ENCODE measurements around the gene MARCHF6. TPM values are rescaled to one million over a fixed set of nuclear protein-coding genes. Genes with fewer than 3 reads are reported as not detected.

MARCHF6 gene
- total RNA-seq, 1 experiment from 2014 or later = 117 TPM

GRCh38 chr5:10306114-10306513, 47.4 kb upstream of the MARCHF6 start (continued):
- TF ChIP-seq NFYB (CRISPR knock-in tag; conservative IDR thresholded peaks at IDR 0.05; ENCODE audit: low read depth) (no peak), ATF1 (CRISPR knock-in tag; IDR thresholded peaks at IDR 0.05) (no peak)

- peaks cover 30% of the 10 kb centered on the region for H3K4me1 Mint-ChIP-seq
- no peak overlapping the region for H3K27ac Mint-ChIP-seq
- ChIA-PET CTCF (no interaction called here), POLR2A (no interaction called here)
- TF ChIP-seq USF2 (CRISPR knock-in tag; IDR thresholded peaks at IDR 0.05) = no peak
- TF ChIP-seq ZSCAN18 (CRISPR knock-in tag; IDR thresholded peaks at IDR 0.05) = no peak
- no peak for TF ChIP-seq AFF4 (CRISPR knock-in tag; IDR thresholded peaks at IDR 0.05; ENCODE audit: borderline replicate concordance)
- H3K36me3 Mint-ChIP-seq = peaks cover 24% of the 10 kb centered on the region
- ATAC-seq (peak; percentile 9; the same call in 1 of the 2 replicates), DNase-seq (ENCODE audit: low spot score) (no peak)
- peaks cover 25% of the 10 kb centered on the region for H3K9me3 Mint-ChIP-seq
- H3K4me3 Mint-ChIP-seq = peak overlapping the region; percentile 88
- H3K27me3 Mint-ChIP-seq (ENCODE audit: low read depth) = peaks cover 10% of the 10 kb centered on the region
Observed at GRCh38 chr5:10306806-10307205, 46.7 kb upstream of the MARCHF6 start.

GRCh38 chr5:10307206-10308148, 46.0 kb upstream of the MARCHF6 start, which contains the start of gene CMBL:
TSS of gene CMBL (minus strand) at chr5:10307902. CDS start at chr5:10290762, 17,140 bp downstream.
- Mint-ChIP-seq H3K27me3 (ENCODE audit: low read depth) (peaks cover 10% of the 10 kb centered on the region), H3K27ac (peak within 1 kb of the TSS; percentile 84), H3K36me3 (peaks cover 24% of the 10 kb centered on the region), H3K9me3 (peaks cover 26% of the 10 kb centered on the region), H3K4me1 (peaks cover 30% of the 10 kb centered on the region), H3K4me3 (peak within 1 kb of the TSS; percentile 88)
- DNase-seq (ENCODE audit: low spot score) = peak; percentile 58
- POLR2A ChIA-PET = no interaction called here
- CTCF ChIA-PET = no interaction called here
- peak; percentile 61 for ATAC-seq
- TF ChIP-seq PRRX2 (CRISPR knock-in tag; IDR thresholded peaks at IDR 0.05) = no peak
- TF ChIP-seq SMAD4 (CRISPR knock-in tag; IDR thresholded peaks at IDR 0.05) = no peak
- no peak for TF ChIP-seq RORB (CRISPR knock-in tag; IDR thresholded peaks at IDR 0.05)
- TF ChIP-seq E2F5 (CRISPR knock-in tag; IDR thresholded peaks at IDR 0.05) = no peak
- TF ChIP-seq KAT7 (CRISPR knock-in tag; IDR thresholded peaks at IDR 0.05; ENCODE audit: borderline replicate concordance) = 0 out of 2 replicates have a peak, but pooled peaks have one; percentile 6
- 0 out of 2 replicates have a peak, but pooled peaks have one; percentile 34 for TF ChIP-seq NFE2L1 (CRISPR knock-in tag; IDR thresholded peaks at IDR 0.05)
- TF ChIP-seq HMGXB4 (CRISPR knock-in tag; IDR thresholded peaks at IDR 0.05) = peak; percentile 66; the same call in 1 of the 2 replicates
- TF ChIP-seq ZNF317 (CRISPR knock-in tag; IDR thresholded peaks at IDR 0.05; ENCODE audit: borderline replicate concordance, low read depth) = no peak
- no peak for TF ChIP-seq TEAD4 (CRISPR knock-in tag; IDR thresholded peaks at IDR 0.05)
- TF ChIP-seq SP1 (CRISPR knock-in tag; conservative IDR thresholded peaks at IDR 0.05) = 0 out of 2 replicates have a peak, but pooled peaks have one; percentile 53
- TF ChIP-seq MAX (CRISPR knock-in tag; IDR thresholded peaks at IDR 0.05) = peak; percentile 50; the same call in 1 of the 2 replicates
- 0 out of 2 replicates have a peak, but pooled peaks have one; percentile 36 for TF ChIP-seq MYBL2 (CRISPR knock-in tag; IDR thresholded peaks at IDR 0.05)
- no peak for TF ChIP-seq IRF2 (CRISPR knock-in tag; IDR thresholded peaks at IDR 0.05; ENCODE audit: borderline replicate concordance, low read depth)
- TF ChIP-seq IRF1 (CRISPR knock-in tag; IDR thresholded peaks at IDR 0.05) = no peak
- TF ChIP-seq ZNF423 (CRISPR knock-in tag; IDR thresholded peaks at IDR 0.05) = no peak
- peak; percentile 72; the same call in 1 of the 2 replicates for TF ChIP-seq FOXP1 (CRISPR knock-in tag; IDR thresholded peaks at IDR 0.05; ENCODE audit: borderline replicate concordance)
- TF ChIP-seq TP53 (CRISPR knock-in tag; IDR thresholded peaks at IDR 0.05) = no peak
- TF ChIP-seq FOXK1 (CRISPR knock-in tag; IDR thresholded peaks at IDR 0.05) = peak; percentile 51

All from WTC11 (cell line).